ENCODE results near the gene EME1.

EME1 gene

DNA sequence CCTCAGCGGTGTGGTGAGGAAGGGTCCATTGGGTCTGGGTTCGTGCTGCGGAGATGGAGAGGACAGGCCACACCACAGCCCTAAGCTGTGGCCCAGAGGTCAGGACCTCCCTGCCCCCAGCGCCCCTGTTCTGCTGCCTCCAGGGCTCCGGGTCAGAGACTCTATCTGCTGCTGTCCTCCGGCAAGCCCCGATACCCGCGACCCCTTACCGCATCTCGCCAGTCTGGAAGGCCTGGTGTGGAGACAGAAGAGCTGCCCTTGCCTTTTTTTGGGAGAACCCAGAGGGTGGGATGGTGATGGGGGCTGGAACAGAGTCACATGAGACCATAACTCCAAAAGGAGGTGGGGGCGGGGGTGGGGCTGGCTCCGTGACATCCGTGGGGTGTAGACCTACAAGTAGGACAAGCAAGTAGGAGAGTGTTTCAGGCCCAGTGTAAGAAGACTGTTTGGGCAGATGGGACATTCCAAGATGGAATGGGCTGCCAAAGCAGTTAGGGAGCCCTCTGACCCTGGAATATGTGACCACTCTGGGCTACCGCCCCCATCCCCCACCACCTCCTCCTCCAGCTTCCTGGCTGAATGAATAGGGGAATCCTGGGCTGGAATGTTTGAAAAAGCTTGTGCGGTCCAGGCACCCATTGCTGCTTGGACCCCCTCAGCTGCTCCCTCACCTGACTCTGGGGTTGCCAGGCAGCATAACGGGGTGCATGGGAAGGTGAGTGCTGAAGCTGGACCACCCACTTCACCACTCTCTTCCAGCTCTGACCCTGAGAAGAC is 25.7 kb upstream of the EME1 start:
- DNase-seq (ENCODE audit: extremely low read depth in 1 of 2, low read depth in 1 of 2): no peak

DNA sequence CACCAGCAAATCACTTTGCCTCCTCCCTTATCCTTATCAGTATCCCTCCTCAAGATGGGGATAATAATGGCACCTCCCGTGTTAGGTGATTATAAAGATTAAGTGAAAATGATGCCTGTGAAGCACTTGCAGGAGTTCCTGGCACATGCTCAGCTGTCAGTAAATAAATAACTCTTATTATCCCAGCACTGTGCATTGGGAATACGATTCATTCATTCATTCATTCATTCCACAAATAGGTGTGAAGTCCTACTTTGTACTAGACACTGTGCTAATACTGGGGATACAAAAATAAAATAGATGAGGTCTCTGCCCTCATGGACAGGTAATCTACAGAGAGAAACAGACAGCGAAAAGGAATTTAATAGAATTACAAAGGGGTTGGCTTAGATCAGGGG is 25.1 kb upstream of the EME1 start:
- no peak for DNase-seq (ENCODE audit: extremely low read depth in 1 of 2, low read depth in 1 of 2)

DNA sequence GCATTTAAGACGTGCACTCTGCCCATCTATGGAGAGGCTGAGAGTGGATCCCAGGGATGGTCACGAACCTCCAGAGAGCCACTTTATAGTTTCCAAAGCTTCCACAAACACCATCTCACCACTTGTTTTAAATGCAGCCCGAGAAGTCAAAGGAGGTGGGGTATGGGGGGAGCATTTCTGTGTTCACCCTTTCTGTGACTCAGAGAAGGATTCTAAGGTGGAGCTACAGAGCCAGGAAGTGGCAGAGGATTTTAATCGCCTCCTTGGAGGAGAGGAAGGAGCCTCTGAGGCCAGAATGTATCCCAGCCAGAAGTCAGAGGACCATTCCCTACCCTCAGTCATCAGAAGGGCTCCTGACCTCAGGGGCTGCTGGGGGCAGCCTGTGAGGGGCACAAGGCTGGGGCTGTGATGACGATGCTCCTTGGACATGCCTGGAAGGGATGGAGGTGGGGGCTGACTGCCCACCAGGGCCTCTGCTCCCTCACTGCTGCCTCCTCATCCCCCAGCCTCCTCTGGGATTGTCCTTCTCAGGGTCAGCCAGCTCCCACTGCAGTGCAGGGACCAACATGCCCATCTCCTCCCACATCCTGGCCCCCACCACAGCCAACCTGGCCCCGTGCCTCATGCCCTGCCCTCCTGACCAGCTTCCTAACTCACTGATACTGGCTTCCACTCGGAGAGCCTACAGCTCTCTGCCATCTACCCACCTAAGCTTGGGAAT is 24.3 kb upstream of the EME1 start:
- no peak for DNase-seq (ENCODE audit: extremely low read depth in 1 of 2, low read depth in 1 of 2)

DNA sequence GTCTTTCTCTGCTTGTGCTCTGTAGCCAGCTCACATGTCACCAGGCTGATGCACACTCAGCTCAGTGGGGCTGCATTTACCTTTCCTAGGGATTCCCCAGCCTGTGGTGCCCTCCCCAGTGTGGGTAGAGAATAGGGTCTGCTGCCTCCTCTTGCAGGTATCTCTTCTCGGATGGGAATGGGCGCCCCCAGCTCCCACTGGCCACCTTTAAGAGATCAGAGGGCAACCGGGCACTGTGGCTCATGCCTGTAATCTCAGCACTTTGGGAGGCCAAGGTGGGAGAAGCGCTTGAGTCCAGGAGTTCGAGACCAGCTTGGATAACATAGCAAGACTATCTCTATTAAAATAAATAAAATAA is 23.8 kb upstream of the EME1 start:
- no peak for DNase-seq (ENCODE audit: extremely low read depth in 1 of 2, low read depth in 1 of 2)

DNA sequence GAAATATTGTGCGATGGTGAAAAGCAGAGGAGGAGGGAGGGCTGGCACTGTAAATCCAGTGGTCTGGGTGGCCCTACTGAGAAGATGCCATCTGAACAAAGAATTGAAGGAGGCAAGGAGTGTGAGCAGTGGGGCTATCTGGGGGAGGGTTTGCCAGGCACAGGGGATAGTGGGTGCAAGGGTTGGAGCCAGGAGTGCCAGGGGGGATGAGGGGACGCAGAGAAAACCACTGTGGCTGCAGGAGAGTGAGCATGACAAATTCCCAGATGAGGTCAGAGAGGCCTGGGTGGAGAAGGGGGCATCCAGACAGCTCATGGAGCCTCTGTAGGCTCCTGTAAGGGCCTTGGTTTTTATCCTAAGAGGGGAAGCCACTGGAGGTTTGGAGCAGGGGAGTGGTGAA is 22.3 kb upstream of the EME1 start:
- DNase-seq (ENCODE audit: extremely low read depth in 1 of 2, low read depth in 1 of 2): no peak

DNA sequence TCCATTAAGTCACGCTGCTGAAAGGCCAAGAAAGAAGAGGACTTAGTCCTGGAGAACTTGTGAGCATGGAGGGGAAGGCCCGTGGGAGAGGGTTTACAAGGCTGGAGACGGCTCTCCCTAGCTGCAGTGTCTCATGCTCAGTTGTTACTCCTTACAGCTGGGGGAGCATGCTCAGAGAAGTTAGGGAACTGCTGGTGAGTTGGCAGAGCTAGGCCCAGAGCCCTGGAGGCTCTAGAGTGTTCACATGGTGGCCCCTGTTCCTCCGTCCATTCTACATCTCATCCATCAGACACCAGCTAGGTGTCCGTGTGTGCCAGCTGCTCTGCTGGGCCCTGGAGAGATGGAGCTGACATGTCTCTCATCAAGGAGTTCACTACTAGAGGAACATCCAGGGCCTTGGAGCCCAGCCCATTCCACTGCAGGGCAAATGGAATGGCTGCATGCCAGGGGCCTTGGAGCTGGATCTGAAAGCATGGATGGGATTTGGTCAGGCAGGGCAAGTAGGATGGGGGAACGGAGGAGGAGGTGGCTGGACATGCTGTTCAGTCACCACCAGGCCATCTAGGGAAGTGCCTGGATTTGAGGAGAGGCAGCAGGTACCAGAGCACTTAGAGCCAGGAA is 20.8 kb upstream of the EME1 start:
- DNase-seq (ENCODE audit: extremely low read depth in 1 of 2, low read depth in 1 of 2): no peak

DNA sequence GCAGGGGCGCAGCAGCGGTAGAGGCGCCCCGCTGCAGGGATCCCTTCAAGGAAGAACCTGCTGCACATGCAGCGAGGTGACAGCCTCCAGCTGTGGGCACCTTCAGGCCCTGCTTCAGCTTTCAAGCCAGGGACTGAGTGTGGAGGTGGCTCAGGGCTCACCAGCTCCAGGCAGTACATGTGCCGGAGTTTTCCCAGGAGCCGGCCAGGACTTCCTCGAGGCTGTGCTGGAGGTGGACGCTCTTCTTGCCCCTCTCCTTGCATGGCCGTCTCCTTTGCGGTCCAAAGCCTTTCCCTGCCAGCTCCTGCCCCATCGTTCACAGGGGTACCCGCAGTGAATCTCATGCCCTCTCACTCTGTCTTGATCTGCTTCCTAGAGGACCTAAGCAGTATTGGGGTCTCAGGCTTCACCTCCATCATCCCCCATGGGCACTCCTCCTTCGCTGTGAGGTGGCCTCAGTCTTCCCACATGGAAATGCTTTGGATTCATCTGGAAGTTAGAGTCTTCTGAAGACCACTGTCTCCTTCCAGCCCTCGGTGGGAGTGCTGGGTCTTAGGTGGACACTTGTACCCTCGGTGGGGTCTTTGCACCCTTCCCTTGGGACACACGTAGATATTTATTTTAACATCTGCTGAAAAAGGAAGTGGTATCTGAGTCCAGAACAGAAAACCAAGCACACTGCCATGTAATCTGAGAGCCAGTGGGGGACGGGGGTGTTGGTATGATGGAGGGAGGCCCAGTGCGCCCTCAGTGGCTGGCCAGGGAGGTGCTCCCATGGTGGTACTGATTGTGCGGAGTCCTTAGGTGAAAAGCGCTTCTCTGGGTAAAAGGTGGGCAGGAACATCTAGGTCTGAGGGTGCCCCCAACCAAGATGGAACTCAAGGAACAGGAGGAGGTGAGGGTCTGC is 20.1 kb upstream of the EME1 start:
- no peak for DNase-seq (ENCODE audit: extremely low read depth in 1 of 2, low read depth in 1 of 2)

DNA sequence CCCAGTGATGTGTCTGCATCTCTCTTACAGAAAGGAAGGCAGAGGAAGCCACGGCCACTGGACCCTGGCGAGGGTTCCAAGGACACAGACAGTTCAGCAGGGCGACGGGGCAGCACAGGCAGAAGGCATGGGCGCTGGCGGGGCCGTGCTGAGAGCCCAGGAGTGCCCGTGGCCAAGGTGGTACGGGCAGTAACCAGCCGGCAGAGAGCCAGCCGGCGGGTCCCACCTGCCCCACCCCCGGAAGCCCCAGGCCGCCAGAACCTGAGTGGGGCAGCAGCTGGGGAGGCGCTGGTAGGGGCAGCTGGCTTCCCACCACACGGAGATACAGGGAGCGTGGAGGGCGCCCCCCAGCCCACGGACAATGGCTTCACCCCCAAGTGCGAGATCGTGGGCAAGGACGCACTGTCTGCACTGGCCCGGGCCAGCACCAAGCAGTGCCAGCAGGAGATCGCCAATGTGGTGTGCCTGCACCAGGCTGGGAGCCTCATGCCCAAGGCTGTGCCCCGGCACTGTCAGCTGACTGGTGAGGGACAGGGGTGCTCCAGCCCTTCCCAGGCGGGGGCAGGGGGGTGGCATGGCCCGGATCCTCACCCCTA is 19.3 kb upstream of the EME1 start:
- no peak for DNase-seq (ENCODE audit: extremely low read depth in 1 of 2, low read depth in 1 of 2)

DNA sequence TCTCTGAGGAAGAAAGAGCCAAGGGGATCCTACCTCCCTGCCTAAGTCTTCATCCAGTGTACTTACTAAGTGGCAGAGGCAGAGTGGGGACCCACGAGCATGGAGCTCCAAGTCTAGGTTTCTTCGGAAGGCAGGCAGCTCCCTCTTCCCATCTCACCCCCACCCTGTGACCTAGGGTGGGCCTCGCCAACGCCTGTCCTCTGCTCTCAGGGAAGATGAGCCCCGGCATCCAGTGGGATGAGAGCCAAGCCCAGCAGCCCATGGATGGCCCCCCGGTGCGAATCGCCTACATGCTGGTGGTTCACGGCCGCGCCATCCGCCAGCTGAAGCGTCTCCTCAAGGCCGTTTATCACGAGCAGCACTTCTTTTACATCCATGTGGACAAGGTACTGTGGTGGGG is 18.8 kb upstream of the EME1 start:
- no peak for DNase-seq (ENCODE audit: extremely low read depth in 1 of 2, low read depth in 1 of 2)

DNA sequence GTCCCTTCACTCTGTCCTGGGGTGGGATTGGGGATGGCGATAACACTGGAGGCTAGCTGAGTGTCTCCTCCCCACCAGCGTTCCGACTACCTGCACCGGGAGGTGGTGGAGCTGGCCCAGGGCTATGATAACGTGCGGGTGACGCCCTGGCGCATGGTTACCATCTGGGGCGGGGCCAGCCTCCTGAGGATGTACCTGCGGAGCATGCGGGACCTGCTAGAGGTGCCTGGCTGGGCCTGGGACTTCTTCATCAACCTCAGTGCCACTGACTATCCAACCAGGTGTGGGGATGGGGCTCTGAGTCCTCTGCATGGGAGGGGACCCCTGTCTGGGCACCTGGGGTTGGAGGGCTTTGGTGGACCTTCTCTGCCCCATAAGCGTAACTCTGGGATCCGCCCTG is 18.3 kb upstream of the EME1 start:
- DNase-seq (ENCODE audit: extremely low read depth in 1 of 2, low read depth in 1 of 2): no peak

DNA sequence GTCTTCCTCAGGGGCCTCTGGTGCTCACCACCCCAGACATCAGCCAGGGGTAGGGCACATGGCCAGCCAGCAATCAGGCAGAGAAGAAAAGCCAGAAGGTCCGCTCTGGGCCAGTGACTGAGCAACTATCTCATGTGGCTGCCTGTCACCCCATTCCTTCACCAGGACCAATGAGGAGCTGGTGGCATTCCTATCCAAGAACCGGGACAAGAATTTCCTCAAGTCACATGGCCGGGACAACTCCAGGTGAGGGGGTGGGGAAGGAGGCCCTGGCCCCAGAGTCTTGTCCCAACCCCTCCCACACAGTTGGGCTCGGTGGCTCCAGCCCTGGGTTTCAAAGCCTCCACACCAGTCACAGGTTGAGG is 17.7 kb upstream of the EME1 start:
- no peak for DNase-seq (ENCODE audit: extremely low read depth in 1 of 2, low read depth in 1 of 2)

DNA sequence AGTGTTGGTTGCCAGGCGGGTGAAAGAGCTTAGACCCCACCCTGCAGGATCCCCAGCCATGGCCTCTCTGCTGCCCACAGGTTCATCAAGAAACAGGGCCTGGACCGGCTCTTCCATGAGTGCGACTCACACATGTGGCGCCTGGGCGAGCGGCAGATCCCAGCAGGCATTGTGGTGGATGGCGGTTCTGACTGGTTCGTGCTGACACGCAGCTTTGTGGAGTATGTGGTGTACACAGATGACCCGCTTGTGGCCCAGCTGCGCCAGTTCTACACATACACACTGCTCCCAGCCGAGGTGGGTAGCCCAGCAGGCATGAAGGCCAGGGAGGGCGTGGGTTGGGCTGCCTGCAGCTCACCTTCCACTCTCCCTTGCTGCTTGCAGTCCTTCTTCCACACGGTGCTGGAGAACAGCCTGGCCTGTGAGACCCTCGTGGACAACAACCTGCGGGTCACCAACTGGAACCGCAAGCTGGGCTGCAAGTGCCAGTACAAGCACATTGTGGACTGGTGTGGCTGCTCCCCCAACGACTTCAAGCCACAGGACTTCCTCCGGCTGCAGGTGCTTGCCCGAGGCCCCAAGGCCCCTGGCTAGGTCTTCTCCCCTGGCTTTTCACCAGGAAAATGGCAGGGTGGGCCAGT is 17.2 kb upstream of the EME1 start:
- no peak for DNase-seq (ENCODE audit: extremely low read depth in 1 of 2, low read depth in 1 of 2)

DNA sequence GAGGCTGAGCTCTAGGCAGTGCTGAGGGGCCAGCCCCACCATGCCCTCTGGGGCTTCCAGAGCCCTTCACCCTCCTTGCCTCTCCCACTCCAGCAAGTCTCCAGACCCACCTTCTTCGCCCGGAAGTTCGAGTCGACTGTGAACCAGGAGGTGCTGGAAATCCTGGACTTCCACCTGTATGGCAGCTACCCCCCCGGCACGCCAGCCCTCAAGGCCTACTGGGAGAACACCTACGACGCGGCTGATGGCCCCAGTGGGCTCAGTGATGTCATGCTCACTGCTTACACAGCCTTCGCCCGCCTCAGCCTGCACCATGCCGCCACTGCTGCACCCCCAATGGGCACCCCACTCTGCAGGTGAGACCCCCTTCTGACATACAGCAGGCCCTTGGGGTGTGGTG is 16.6 kb upstream of the EME1 start:
- no peak for DNase-seq (ENCODE audit: extremely low read depth in 1 of 2, low read depth in 1 of 2)

DNA sequence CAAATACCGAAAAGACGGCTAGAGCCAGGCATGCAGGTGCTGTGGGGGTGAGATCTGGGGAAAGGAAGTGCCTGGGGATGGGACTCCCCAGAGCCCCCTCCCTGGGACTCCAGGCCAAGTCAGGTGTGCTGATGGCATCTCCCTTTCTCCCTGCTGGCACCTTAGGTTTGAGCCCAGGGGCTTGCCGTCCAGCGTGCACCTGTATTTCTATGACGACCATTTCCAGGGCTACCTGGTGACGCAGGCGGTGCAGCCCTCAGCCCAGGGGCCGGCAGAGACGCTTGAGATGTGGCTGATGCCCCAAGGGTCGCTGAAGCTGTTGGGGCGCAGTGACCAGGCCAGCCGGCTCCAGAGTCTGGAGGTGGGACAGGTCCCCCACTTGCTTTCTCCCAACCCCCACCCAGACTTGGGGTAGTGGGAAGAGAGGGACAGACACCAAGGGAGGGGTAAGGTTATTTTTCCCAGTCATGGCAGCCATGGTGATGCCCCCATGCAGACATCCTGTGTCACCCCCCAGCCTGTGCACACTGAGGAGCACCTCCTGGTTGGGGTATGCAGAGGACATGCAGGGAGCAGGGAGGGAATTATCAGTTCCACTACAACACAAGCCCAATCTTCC is 16.0 kb upstream of the EME1 start:
- DNase-seq (ENCODE audit: extremely low read depth in 1 of 2, low read depth in 1 of 2): no peak

DNA sequence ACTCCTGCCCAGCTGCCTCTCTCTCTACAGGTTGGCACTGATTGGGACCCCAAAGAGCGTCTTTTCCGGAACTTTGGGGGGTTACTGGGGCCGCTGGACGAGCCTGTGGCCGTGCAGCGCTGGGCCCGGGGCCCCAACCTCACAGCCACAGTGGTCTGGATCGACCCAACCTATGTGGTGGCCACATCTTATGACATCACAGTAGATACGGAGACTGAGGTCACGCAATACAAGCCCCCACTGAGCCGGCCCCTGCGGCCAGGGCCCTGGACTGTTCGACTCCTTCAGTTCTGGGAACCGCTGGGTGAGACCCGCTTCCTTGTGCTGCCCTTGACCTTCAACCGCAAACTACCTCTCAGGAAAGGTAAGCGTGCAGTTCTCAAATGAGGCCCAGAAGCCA is 14.9 kb upstream of the EME1 start:
- DNase-seq (ENCODE audit: extremely low read depth in 1 of 2, low read depth in 1 of 2): no peak

DNA sequence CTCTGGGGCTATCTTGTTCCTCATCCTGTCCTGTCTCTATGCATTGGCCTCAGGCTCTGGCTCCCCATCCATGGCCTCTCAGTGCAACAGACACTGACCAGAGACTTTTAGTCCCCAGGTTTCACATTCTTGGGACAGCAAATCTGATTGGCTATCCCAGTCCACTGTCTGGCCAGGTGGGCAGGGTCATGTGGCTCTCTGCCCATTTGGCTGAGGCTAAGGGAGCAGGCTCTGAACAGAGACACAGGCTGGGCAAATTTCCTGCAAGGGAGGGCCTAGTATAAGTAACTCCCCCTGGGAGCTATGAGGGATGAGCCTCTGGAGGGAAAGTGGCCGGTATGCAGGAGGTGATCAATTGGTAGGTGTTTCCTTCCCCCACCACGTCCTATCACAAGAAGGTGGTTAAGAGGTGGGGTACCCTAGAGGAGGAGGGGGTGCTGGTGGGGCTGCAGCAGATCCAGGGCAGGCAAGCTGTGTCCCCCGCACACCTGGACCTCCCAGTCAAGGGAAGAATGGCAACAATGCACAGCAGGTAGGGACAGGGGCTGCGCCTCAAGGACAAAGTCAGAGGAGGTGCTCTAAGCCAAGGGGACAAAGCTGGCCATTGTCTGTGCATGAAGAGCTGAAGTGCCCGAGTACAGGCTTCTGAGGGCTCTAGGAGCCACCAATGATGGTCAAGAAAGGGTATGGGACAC is 13.9 kb upstream of the EME1 start:
- no peak for DNase-seq (ENCODE audit: extremely low read depth in 1 of 2, low read depth in 1 of 2)

DNA sequence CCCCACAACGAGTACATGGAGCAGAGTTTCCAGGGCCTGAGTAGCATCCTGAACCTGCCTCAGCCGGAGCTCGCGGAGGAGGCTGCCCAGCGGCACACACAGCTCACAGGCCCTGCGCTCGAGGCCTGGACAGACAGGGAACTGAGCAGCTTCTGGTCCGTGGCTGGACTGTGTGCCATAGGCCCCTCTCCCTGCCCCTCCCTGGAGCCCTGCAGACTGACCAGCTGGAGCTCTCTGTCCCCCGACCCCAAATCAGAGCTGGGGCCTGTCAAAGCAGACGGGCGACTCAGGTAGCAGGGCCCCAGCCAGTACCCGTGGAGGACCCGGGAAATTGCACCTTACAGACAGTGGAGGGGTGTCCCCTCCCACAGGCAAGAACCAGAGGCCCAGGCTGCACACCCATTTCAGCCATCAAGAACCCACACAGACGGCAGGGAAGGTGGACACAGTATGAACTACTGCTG is 13.0 kb upstream of the EME1 start:
- DNase-seq (ENCODE audit: extremely low read depth in 1 of 2, low read depth in 1 of 2): no peak

DNA sequence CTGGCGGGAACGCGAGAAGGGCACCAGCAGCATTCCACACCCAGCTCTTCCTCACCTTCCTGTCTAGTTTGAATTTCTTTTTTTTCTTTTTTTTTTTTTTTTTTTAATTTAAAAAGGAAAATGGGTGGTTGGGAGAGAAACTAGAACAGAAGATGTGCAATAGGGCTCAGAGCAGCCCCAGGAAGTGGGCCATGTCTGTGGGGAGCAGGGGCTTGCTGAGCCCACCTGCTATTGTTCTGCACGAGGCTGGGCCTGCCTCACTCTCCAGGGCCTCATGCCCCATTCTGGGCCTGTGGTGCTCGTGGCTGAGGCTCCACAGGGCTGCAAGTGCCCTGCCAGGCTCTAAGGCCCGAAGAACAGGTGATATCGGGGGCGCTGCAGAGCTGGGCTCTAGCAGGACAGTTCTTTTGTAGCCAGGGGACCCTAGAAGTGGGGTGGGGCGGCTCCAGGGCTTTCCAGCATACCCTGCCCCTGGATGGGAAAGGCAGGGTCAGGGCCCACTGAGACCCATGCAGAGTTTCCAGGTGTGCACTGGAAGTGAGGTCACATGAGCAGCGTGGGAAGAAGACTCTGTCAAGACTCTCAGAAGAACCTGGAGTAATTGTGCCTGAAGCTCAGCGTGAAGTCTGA is 12.4 kb upstream of the EME1 start:
- DNase-seq (ENCODE audit: extremely low read depth in 1 of 2, low read depth in 1 of 2): no peak
